ENCODE measurements around the gene DGKI.

- no peak for TF ChIP-seq CTCF (conservative IDR thresholded peaks at IDR 0.05; ENCODE audit: low read depth, low read length)
- TF ChIP-seq EZH2 (IDR thresholded peaks at IDR 0.05; ENCODE audit: borderline replicate concordance, low read depth, low read length, poor library complexity, severe bottlenecking): no peak
These were observed 131.2 kb downstream of the DGKI start for GRCh38 chr7:137715533-137715932.
